Prostate gland (tissue), 2 donors: ENCODE results near the gene LDAH. TPM values are rescaled to one million over a fixed set of nuclear protein-coding genes. Genes with fewer than 3 reads are reported as not detected.

Source experiments
- DNase-seq: peaks from one replicate; pipeline ENCODE4 v3.0.0-alpha.2; 2019; ENCODE audit warnings: low spot score
- H3K27ac ChIP-seq, 2 donors: fragments of 200-600 bp; sonication (generic); 2 replicates each; pipeline ENCODE4 v1.5.1; 2017 to 2019
- H3K27me3 ChIP-seq: fragments of 200-600 bp; sonication (generic); replicated peaks from 2 replicates; pipeline ENCODE4 v1.5.1; 2019; ENCODE audit not compliant: insufficient read depth
- H3K36me3 ChIP-seq, 2 donors: fragments of 200-600 bp; sonication (generic); 1 replicate in 1 of 2; 2 replicates in 1 of 2; pipeline versions ENCODE4 v1.5.1 to v1.8.1; 2017 to 2019
- H3K4me1 ChIP-seq: fragments of 200-600 bp; sonication (generic); replicated peaks from 2 replicates; pipeline ENCODE4 v1.5.1; 2019
- H3K4me3 ChIP-seq, 2 donors: fragments of 200-600 bp; sonication (generic); 2 replicates each; pipeline ENCODE4 v1.5.1; 2017 to 2019
- H3K9me3 ChIP-seq: fragments of 200-600 bp; sonication (generic); 2 replicates; pipeline ENCODE4 v1.5.1; 2017
- CTCF ChIP-seq, 4 experiments: fragments of 200-600 bp in 2 of 4; fragments of 450-650 bp in 2 of 4; sonication (generic) in 2 of 4; IDR thresholded peaks; 1 replicate in 3 of 4; 2 replicates in 1 of 4; pipeline ENCODE4 v1.5.1; 2016 to 2019; ENCODE audit warnings: antibody characterized with exemption in 4 of 4, mild to moderate bottlenecking in 2 of 4, moderate library complexity in 2 of 4
- POLR2A ChIP-seq: fragments of 450-650 bp; IDR thresholded peaks from one replicate; pipeline ENCODE4 v1.6.1; 2016; ENCODE audit warnings: antibody characterized with exemption, mild to moderate bottlenecking
- POLR2AphosphoS5 ChIP-seq: sonication (generic); formaldehyde crosslinking; IDR thresholded peaks from one replicate; pipeline ENCODE4 v1.6.1; 2017; ENCODE audit warnings: antibody characterized with exemption
- WGBS: methylation state at CpG from one replicate; pipeline ENCODE4 v1.1.5; 2018; 5-methylcytosine and 5-hydroxymethylcytosine counted together
- intact Hi-C: fragments of 100-400 bp; cut with DNase I; formaldehyde crosslinking; loops from one replicate; pipeline ENCODE4 v1.14.2; 2022
- total RNA-seq, 2 donors: library from RNA; depleted of rRNA; stranded (reverse); fragments of >200 nt; gene quantifications; one replicate each; pipeline ENCODE4 v1.1.0, GENCODE V29; 2016

LDAH gene
- total RNA-seq, 2 donors from 2014 or later = 6.6 to 17.3 TPM

GRCh38 chr2:20852670-20853069 lies 29.8 kb upstream of the LDAH start:
- no peaks in the 10 kb centered on the region for H3K27me3 ChIP-seq
- no peaks in the 10 kb centered on the region for H3K4me1 ChIP-seq
- 77% methylated on average over 3 of the region's 3 CpGs for WGBS
- no peak for DNase-seq
- TF ChIP-seq POLR2A (no peak), POLR2AphosphoS5 (no peak), CTCF (IDR thresholded peaks at IDR 0.05) (no peak)
- no peak overlapping the region for H3K4me3 ChIP-seq
- H3K9me3 ChIP-seq = no peaks in the 10 kb centered on the region
- no peak overlapping the region for H3K27ac ChIP-seq
- intact Hi-C loops = no loop called here
- H3K36me3 ChIP-seq = no peaks in the 10 kb centered on the region

- no peak for DNase-seq
- intact Hi-C loops = no loop called here
- Histone ChIP-seq H3K4me3 (no peak overlapping the region), H3K27me3 (no peaks in the 10 kb centered on the region), H3K36me3 (no peaks in the 10 kb centered on the region), H3K9me3 (no peaks in the 10 kb centered on the region), H3K27ac (no peak overlapping the region), H3K4me1 (no peaks in the 10 kb centered on the region)
- 79% methylated on average over 6 of the region's 6 CpGs for WGBS
- TF ChIP-seq POLR2AphosphoS5 (no peak), POLR2A (no peak), CTCF (IDR thresholded peaks at IDR 0.05) (no peak)
Measured at GRCh38 chr2:20852139-20852538, 29.2 kb upstream of the LDAH start.

- Histone ChIP-seq H3K4me1 (no peaks in the 10 kb centered on the region), H3K36me3 (no peaks in the 10 kb centered on the region), H3K27me3 (no peaks in the 10 kb centered on the region), H3K9me3 (no peaks in the 10 kb centered on the region), H3K4me3 (no peak overlapping the region), H3K27ac (no peak overlapping the region)
- DNase-seq = no peak
- intact Hi-C loops = no loop called here
- TF ChIP-seq CTCF (IDR thresholded peaks at IDR 0.05) (no peak), POLR2AphosphoS5 (no peak), POLR2A (no peak)
- WGBS = 92% methylated on average over 2 of the region's 2 CpGs
Measured at GRCh38 chr2:20844246-20844645, 21.3 kb upstream of the LDAH start.

- Histone ChIP-seq H3K27ac (no peak overlapping the region), H3K4me1 (no peaks in the 10 kb centered on the region), H3K4me3 (no peak overlapping the region), H3K27me3 (no peaks in the 10 kb centered on the region), H3K9me3 (no peaks in the 10 kb centered on the region), H3K36me3 (no peaks in the 10 kb centered on the region)
- DNase-seq = no peak
- intact Hi-C loops = no loop called here
- whole genome bisulfite sequencing = 90% methylated on average over 1 of the region's 1 CpG
- TF ChIP-seq POLR2AphosphoS5 (no peak), POLR2A (no peak), CTCF (IDR thresholded peaks at IDR 0.05) (no peak)
Measured at GRCh38 chr2:20839052-20839451, 16.2 kb upstream of the LDAH start.

GRCh38 chr2:20838016-20838415 lies 15.1 kb upstream of the LDAH start:
- H3K4me1 ChIP-seq = peaks cover 1% of the 10 kb centered on the region
- DNase-seq = no peak
- no peaks in the 10 kb centered on the region for H3K36me3 ChIP-seq
- no peak overlapping the region for H3K27ac ChIP-seq
- no peak overlapping the region for H3K4me3 ChIP-seq
- TF ChIP-seq CTCF (IDR thresholded peaks at IDR 0.05) (no peak), POLR2A (no peak), POLR2AphosphoS5 (no peak)
- H3K9me3 ChIP-seq = no peaks in the 10 kb centered on the region
- intact Hi-C loops = no loop called here
- no peaks in the 10 kb centered on the region for H3K27me3 ChIP-seq
- WGBS = 58% methylated on average over 2 of the region's 2 CpGs
